GM23248 (cell line): Measurements from ENCODE around the gene BMAL1.

ENCODE experiments used
- EZH2 ChIP-seq: fragments of 200-600 bp; sonication (generic); IDR thresholded peaks from 2 replicates; pipeline ENCODE4 v1.6.1; 2018; ENCODE audit warnings: antibody characterized with exemption, mild to moderate bottlenecking; ENCODE audit not compliant: insufficient read depth, poor library complexity, severe bottlenecking
- EZH2phosphoT487 ChIP-seq: fragments of 200-600 bp; sonication (generic); IDR thresholded peaks from 2 replicates; pipeline ENCODE4 v1.6.1; 2018; ENCODE audit warnings: antibody characterized with exemption, moderate library complexity, mild to moderate bottlenecking, low read depth; ENCODE audit not compliant: insufficient read depth

- TF ChIP-seq EZH2phosphoT487 (no peak), EZH2 (no peak)
Measured at GRCh38 chr11:13309156-13309555, 31.6 kb downstream of the BMAL1 start.
